HCT116 (cell line): ENCODE data around the gene MAPK10. TPM values are rescaled to one million over a fixed set of nuclear protein-coding genes. Genes with fewer than 3 reads are reported as not detected.

Experiments used
- ATAC-seq: fragments of 200-7000 bp; cut with Tn5 transposase; 2 replicates; pipeline ENCODE4 v1.9.1; 2020; ENCODE audit warnings: mild to moderate bottlenecking, moderate library complexity
- BruUV-seq: library from RNA; stranded (reverse); fragments of 400-500 nt; replicated peaks from 2 replicates; lab custom pipeline; 2021; lab: Mats Ljungman, UMichigan
- CTCF ChIA-PET: fragments of 300-600 bp; sonication (Branson Sonifier 250); formaldehyde crosslinking; loops from one replicate; lab custom pipeline; 2021; ENCODE audit warnings: antibody characterized with exemption; lab: Charles Lee
- POLR2A ChIA-PET: fragments of 300-600, 350-600 bp; sonication (Branson Sonifier 250); formaldehyde crosslinking; loops from one replicate; lab custom pipeline; 2021; ENCODE audit warnings: antibody characterized with exemption; lab: Charles Lee
- RAD21 ChIA-PET, 2 experiments: fragments of 300-600 bp; sonication (Branson Sonifier 250); formaldehyde crosslinking; loops; one replicate each; lab custom pipeline; 2023; ENCODE audit warnings: low total read pairs in 2 of 2; ENCODE audit not compliant: uncharacterized antibody in 2 of 2, unreplicated experiment in 2 of 2, low non-redundant PET in 1 of 2; lab: Charles Lee
- DNase-seq: peaks from one replicate; pipeline ENCODE4 v3.0.0-alpha.2; 2010; ENCODE audit warnings: low read depth, low spot score
- H2AFZ ChIP-seq: fragments of 200-600 bp; shearing (Covaris generic), sonication (generic); 2 replicates; pipeline ENCODE4 v1.6.1; 2017; ENCODE audit warnings: low read depth, mixed run types, mixed read lengths, antibody characterized with exemption, low read length; ENCODE audit not compliant: poor library complexity, severe bottlenecking
- H3K27ac ChIP-seq: 2 replicates; pipeline ENCODE4 v1.5.1; 2012; ENCODE audit warnings: low read depth, low read length
- H3K27me3 ChIP-seq: fragments of 200-600 bp; sonication (generic); 2 replicates; pipeline ENCODE4 v1.6.1; 2016; ENCODE audit warnings: mixed run types, low read length, mixed read lengths; ENCODE audit not compliant: insufficient read depth
- H3K36me3 ChIP-seq, 2 experiments: fragments of 200-500 bp in 1 of 2; fragments of 200-600 bp in 1 of 2; sonication (Bioruptor generic) in 1 of 2; sonication (generic) in 1 of 2; 2 replicates each; pipeline versions ENCODE4 v1.5.1 to v1.6.1; 2014 to 2016; ENCODE audit warnings: low read length in 2 of 2, inconsistent platforms in 1 of 2, mixed read lengths in 1 of 2, mixed run types in 1 of 2; ENCODE audit not compliant: insufficient read depth in 2 of 2, control insufficient read depth in 1 of 2
- H3K4me1 ChIP-seq, 2 experiments: fragments of 200-600 bp in 1 of 2; sonication (generic) in 1 of 2; 2 replicates each; pipeline versions ENCODE4 v1.5.1 to v1.6.1; 2012 to 2017; ENCODE audit warnings: low read length in 2 of 2, inconsistent platforms in 1 of 2, mild to moderate bottlenecking in 1 of 2, mixed read lengths in 1 of 2, mixed run types in 1 of 2, moderate library complexity in 1 of 2; ENCODE audit not compliant: insufficient read depth in 2 of 2, control insufficient read depth in 1 of 2
- H3K4me2 ChIP-seq: fragments of 200-600 bp; sonication (generic); 2 replicates; pipeline ENCODE4 v1.6.1; 2017; ENCODE audit warnings: mixed run types, low read length, mixed read lengths
- H3K4me3 ChIP-seq, 2 experiments: fragments of 200-600 bp in 1 of 2; sonication (generic) in 1 of 2; replicated peaks in 1 of 2; 2 replicates each; pipeline ENCODE4 v1.5.1; 2011 to 2016; ENCODE audit warnings: low read length in 2 of 2, control low read depth in 1 of 2, low read depth in 1 of 2, mild to moderate bottlenecking in 1 of 2, mixed read lengths in 1 of 2, mixed run types in 1 of 2
- H3K79me2 ChIP-seq: fragments of 200-600 bp; sonication (generic); 2 replicates; pipeline ENCODE4 v1.6.1; 2017; ENCODE audit warnings: mild to moderate bottlenecking, mixed run types, low read length, moderate library complexity, mixed read lengths; ENCODE audit not compliant: insufficient read depth
- H3K9ac ChIP-seq: fragments of 200-600 bp; sonication (generic); 2 replicates; pipeline ENCODE4 v1.6.1; 2016; ENCODE audit warnings: low read length, mixed read lengths
- H3K9me2 ChIP-seq: fragments of 200-600 bp; sonication (generic), shearing (Covaris generic); 2 replicates; pipeline ENCODE4 v1.6.1; 2017; ENCODE audit warnings: mixed run types, mild to moderate bottlenecking, moderate library complexity; ENCODE audit not compliant: insufficient read depth
- H3K9me3 ChIP-seq, 2 experiments: fragments of 200-500 bp in 1 of 2; fragments of 200-600 bp in 1 of 2; sonication (Bioruptor generic) in 1 of 2; sonication (generic) in 1 of 2; 2 replicates each; pipeline ENCODE4 v1.6.1; 2014 to 2017; ENCODE audit warnings: low read length in 2 of 2, mixed read lengths in 2 of 2, inconsistent platforms in 1 of 2, low read depth in 1 of 2, mild to moderate bottlenecking in 1 of 2, mixed run types in 1 of 2, moderate library complexity in 1 of 2; ENCODE audit not compliant: control insufficient read depth in 1 of 2, insufficient read depth in 1 of 2
- H4K20me1 ChIP-seq: fragments of 200-600 bp; sonication (generic), shearing (Covaris generic); 2 replicates; pipeline ENCODE4 v1.6.1; 2017; ENCODE audit warnings: mixed run types, mild to moderate bottlenecking, moderate library complexity; ENCODE audit not compliant: insufficient read depth
- ATF3 ChIP-seq: IDR thresholded peaks from 2 replicates; pipeline ENCODE4 v1.6.1; 2012
- CBX3 ChIP-seq: IDR thresholded peaks from 2 replicates; pipeline ENCODE4 v1.6.1; 2012; ENCODE audit warnings: low read depth
- CEBPB ChIP-seq: IDR thresholded peaks from 2 replicates; pipeline ENCODE4 v1.6.1; 2012; ENCODE audit warnings: low read depth
- EZH2 ChIP-seq: fragments of 200-600 bp; sonication (generic); IDR thresholded peaks from 2 replicates; pipeline ENCODE4 v1.6.1; 2017; ENCODE audit warnings: antibody characterized with exemption, mixed run types
- EZH2phosphoT487 ChIP-seq: fragments of 200-600 bp; IDR thresholded peaks from 2 replicates; pipeline ENCODE4 v1.6.1; 2018; ENCODE audit warnings: antibody characterized with exemption, borderline replicate concordance
- FOSL1 ChIP-seq: IDR thresholded peaks from 2 replicates; pipeline ENCODE4 v1.6.1; 2012; ENCODE audit warnings: low read depth
- POLR2A ChIP-seq: IDR thresholded peaks from 2 replicates; pipeline ENCODE4 v1.7.0; 2011; ENCODE audit warnings: borderline replicate concordance; ENCODE audit not compliant: insufficient read depth, insufficient read length; ENCODE audit errors: extremely low read depth
- POLR2AphosphoS5 ChIP-seq: IDR thresholded peaks from 2 replicates; pipeline ENCODE4 v1.6.1; 2011; ENCODE audit warnings: mild to moderate bottlenecking, low read depth, low read length, moderate library complexity
- RAD21 ChIP-seq: IDR thresholded peaks from 2 replicates; pipeline ENCODE4 v1.6.1; 2012; ENCODE audit warnings: low read depth, mild to moderate bottlenecking
- SIN3A ChIP-seq: IDR thresholded peaks from 2 replicates; pipeline ENCODE4 v1.6.1; 2012; ENCODE audit warnings: low read depth
- SRF ChIP-seq: IDR thresholded peaks from 2 replicates; pipeline ENCODE4 v1.6.1; 2012; ENCODE audit warnings: low read depth
- YY1 ChIP-seq: IDR thresholded peaks from 2 replicates; pipeline ENCODE4 v1.6.1; 2011; ENCODE audit warnings: low read length, low read depth, moderate library complexity, mild to moderate bottlenecking; ENCODE audit not compliant: insufficient replicate concordance; ENCODE audit errors: extremely low read depth
- ZBTB33 ChIP-seq: IDR thresholded peaks from 2 replicates; pipeline ENCODE4 v1.6.1; 2011; ENCODE audit warnings: mild to moderate bottlenecking, low read length, moderate library complexity; ENCODE audit not compliant: insufficient replicate concordance; ENCODE audit errors: extremely low read depth
- ZFX ChIP-seq: fragments of 450-650 bp; IDR thresholded peaks from 2 replicates; pipeline ENCODE4 v1.6.1; 2017
- ZNF274 ChIP-seq: fragments of 200-500 bp; sonication (Bioruptor generic); IDR thresholded peaks from 2 replicates; pipeline ENCODE4 v1.6.1; 2014; ENCODE audit warnings: mild to moderate bottlenecking, low read depth, low read length, inconsistent platforms
- intact Hi-C: fragments of 100-400 bp; cut with micrococcal nuclease; formaldehyde crosslinking; loops from 2 replicates; pipeline ENCODE4 v1.10.0; 2022
- total RNA-seq: library from RNA; stranded (reverse); gene quantifications from one replicate; pipeline ENCODE4 v1.2.1, GENCODE V29; 2021; ENCODE audit not compliant: unreplicated experiment
- TF ChIP-seq, protein P1 (sequence below): IDR thresholded peaks from 2 replicates; pipeline ENCODE4 v1.6.1; 2012

MAPK10 gene
- total RNA-seq, 1 experiment from 2014 or later, result 0.52 TPM

- no peaks in the 10 kb centered on the region for H3K4me1 ChIP-seq
- ChIA-PET CTCF (interaction anchor here (1.3 kb wide), 1 partner anchor 165 kb away, joined by 5 read pairs; no protein-coding TSS in a partner anchor), RAD21 (no interaction called here), POLR2A (no interaction called here)
- no peaks in the 10 kb centered on the region for H4K20me1 ChIP-seq
- no peak overlapping the region for H3K4me2 ChIP-seq
- H3K4me3 ChIP-seq, result no peak overlapping the region
- no TSS peak for BruUV-seq
- TF ChIP-seq ZBTB33 (no peak), EZH2phosphoT487 (no peak), FOSL1 (no peak), RAD21 (no peak), YY1 (no peak), POLR2A (no peak), ATF3 (no peak), EZH2 (no peak), SIN3A (no peak), POLR2AphosphoS5 (no peak), ZFX (no peak), CBX3 (no peak), ZNF274 (no peak), SRF (no peak), CEBPB (no peak)
- TF ChIP-seq, protein P1, sequence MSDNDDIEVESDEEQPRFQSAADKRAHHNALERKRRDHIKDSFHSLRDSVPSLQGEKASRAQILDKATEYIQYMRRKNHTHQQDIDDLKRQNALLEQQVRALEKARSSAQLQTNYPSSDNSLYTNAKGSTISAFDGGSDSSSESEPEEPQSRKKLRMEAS, result no peak
- no peaks in the 10 kb centered on the region for H3K9me2 ChIP-seq
- ATAC-seq (no peak), DNase-seq (no peak)
- H3K27ac ChIP-seq, result no peak overlapping the region
- no peaks in the 10 kb centered on the region for H3K79me2 ChIP-seq
- no peaks in the 10 kb centered on the region for H3K36me3 ChIP-seq
- H2AFZ ChIP-seq, result no peak overlapping the region
- H3K9me3 ChIP-seq, result no peaks in the 10 kb centered on the region
- H3K27me3 ChIP-seq, result no peaks in the 10 kb centered on the region
- no peak overlapping the region for H3K9ac ChIP-seq
- intact Hi-C loops, result no loop called here
Observed at GRCh38 chr4:85961887-85962286, 398.0 kb downstream of the MAPK10 start.
